ENCODE measurements around the gene VPS37D.
A peak's percentile ranks its signal among the peaks of the same experiment; 100 is the strongest.
"Not testable (repeated sequence)": the region's sequence is repeated elsewhere in the genome, so short reads cannot be mapped to it uniquely, and the experiment has no call there.

The VPS37D gene

DNA sequence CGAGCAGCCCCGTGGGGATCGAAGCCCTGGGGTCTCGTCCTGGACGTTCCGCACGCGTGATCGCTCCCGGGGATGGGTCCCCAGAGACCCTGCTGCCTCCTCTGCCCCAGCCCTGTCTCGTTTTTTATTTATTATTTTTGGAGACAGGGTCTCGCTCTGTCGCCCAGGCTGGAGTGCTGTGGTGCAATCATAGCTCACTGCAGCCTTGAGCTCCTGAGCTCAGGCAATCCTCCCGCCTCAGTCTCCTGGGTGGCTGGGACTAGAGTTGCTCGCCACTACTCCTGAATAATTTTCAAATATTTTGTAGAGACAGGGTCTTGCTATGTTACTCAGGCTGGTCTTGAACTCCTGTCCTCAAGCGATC is 52.2 kb downstream of the VPS37D start:
- H3K27ac ChIP-seq = no peak overlapping the region
- no peak for TF ChIP-seq CTCF (IDR thresholded peaks at IDR 0.05)
- no peak for TF ChIP-seq ZFX (IDR thresholded peaks at IDR 0.05; ENCODE audit: borderline replicate concordance)

- H3K27ac ChIP-seq = not testable (repeated sequence)
Measured at GRCh38 chr7:73720443-73720842, 52.8 kb downstream of the VPS37D start.

DNA sequence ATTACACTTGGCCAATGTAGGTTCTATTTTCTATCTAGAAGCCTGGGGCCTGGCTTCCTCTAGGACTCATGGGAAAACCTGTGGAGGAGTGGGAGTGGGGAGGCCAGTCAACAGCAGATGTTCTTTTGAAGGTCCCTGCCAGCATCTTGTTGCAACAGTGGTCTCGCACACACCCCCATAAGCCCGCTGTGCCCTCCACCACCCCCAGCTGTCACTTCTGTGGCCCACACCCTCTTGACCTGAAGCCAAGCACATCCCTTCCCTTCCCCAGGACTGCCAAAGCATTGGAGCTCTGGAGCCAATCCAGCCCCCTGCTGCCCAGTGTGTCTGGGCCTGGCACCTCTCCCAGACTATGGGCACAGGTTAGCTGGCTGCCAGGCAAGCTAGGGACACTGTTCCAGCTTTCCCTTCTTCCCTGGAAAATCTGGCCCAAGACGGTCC is 53.8 kb downstream of the VPS37D start:
- peak overlapping the region; percentile 39 for H3K27ac ChIP-seq
- TF ChIP-seq CTCF (IDR thresholded peaks at IDR 0.05) (no peak), ZFX (IDR thresholded peaks at IDR 0.05; ENCODE audit: borderline replicate concordance) (no peak)
